Dedifferentiated amniotic fluid mesenchymal stem cell (primary cell): ENCODE results near the gene MORC1.
"Not testable (repeated sequence)": the region's sequence is repeated elsewhere in the genome, so short reads cannot be mapped to it uniquely, and the experiment has no call there.

Source experiments
- DNase-seq: peaks from one replicate; pipeline ENCODE4 v3.0.0-alpha.2; 2016; ENCODE audit errors: extremely low spot score

Gene MORC1

DNA sequence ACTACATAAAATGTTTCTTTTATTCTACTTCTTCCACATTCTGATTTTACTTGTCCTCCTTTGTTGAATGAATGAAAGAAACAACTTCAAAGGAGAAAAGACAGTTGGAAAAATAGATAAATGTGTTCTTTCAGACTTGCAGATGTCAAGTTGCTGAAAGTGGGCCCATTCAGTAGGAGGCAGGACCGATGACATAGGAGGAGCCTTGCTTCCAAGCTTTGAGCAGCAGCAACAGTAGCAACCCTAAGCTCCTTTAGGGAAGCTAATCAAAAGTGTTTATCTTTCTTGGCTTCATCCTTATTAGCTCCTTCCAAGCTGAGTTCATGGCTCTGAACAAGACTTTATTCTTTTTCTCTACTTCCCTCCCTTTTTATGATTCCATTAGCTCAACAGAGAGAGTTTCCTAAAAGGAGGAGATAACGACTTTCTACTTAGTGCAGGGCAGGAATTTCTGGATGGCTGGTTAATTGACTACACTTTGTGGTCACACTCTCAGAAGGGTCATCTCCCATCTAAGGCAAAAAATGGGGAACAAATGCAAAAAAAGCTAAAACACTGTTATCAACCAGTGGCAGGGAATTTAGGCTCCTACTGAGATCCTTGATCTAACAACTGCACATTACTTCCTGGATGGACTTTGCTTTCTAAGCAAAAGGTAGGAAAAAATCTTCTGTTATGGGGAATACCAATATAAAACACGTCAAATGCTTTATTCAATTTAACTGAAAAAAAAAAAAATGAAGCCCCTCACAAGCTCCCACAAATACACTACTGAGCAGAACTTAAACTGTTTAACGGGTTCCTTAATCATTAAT, 4.8 kb downstream of the MORC1 start:
- DNase-seq, result no peak

DNA sequence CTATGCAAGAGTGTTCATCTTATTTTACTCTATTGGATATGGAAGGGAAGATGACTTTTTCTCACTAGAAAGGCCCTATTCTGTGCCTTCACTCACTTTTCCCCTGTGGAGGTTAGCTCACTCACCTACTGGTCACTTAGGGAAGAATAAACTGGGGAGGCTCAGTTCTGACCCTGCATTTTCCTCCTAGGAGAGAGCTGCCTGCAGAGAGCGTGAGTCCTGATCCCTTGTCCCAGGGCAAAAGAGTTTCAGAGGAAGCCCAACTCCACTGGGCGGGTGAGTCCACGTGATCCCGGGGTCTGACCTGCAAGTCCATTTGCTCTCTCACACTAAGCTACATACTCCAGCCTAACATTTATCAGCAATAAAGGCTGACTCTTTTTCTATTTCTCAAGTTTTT, 8.4 kb downstream of the MORC1 start:
- DNase-seq, result no peak

DNA sequence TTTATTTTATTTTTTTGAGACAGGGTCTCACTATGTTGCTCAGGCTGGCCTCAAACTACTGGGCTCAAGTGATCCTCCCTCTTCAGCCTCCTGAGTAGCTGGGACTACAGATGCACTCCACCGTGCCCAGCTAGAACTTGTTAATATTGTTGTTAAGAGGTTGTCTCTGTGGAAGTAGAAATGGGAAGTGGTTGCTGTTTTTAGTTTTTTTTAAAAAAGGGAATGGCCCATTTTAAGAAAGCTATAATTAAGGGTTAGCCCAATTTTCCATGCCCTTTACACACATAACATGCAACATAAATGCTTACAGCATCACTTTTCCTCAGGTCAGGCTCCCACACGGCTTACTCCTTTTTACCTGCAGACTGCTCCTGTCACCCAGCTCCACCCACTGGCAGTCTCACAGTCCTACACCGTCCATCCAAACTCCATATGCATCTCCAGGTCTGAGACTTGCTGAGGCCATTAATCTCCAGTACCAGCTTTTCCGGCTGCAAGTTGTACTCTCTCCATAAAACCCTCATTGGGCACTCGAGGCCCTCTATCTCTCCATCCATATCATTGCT, 19.8 kb downstream of the MORC1 start:
- no peak for DNase-seq

DNA sequence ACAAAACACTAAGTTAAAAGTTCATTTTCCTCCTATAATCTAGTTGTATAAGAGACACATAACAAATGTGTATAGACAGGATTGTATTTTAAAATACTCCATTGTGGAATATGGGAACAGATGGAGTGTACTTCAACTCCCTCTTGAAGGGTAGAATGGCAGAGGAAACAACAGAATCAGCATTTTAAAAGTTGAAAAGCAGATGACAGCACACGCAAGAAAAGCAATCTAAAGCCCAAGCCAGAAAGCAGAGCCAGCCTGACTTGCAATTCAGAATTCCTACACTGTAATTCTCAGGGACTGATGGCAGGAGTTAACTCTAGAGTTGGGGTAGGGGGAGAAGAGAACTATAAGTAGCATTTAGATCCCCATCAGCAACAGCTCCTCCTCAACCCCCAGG, 22.8 kb downstream of the MORC1 start:
- no peak for DNase-seq

DNA sequence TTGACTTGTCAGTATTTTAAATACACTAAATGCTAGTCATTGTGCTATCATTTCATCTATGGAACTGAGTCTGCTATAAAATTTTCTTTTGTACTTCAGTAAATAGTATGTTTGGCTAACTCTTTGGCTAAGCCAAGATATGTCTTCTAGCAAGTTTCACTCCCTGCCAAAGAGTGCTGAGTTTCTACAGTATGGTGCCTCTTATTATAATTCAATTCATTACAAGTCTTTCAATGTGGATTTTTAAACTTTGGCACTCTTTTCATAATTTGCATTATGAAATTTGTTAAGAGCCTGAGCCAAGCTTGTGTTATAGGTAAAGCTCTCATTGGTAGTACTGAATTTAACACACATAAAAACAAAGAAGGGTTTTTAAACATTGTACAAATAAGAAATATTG, 24.4 kb downstream of the MORC1 start:
- no peak for DNase-seq

DNA sequence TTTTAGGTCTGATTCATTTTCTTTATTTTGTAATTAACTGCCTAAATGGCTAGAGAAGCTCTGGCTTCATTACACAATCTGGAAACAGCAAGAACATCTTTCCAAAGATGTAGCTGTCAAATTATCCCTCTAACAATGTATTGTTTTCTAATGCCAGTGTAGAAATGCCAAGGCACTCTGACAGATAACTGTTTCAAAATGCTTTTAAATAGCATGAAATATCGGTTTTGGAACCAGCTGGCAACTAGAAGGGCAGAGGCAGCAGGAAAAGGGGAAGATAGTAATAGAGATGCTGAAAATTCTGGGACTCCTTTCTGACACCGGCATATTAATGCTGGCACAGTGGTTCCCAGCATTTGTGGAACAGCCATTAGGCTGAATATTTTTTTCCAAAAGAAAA, 26.1 kb downstream of the MORC1 start:
- DNase-seq, result no peak

DNA sequence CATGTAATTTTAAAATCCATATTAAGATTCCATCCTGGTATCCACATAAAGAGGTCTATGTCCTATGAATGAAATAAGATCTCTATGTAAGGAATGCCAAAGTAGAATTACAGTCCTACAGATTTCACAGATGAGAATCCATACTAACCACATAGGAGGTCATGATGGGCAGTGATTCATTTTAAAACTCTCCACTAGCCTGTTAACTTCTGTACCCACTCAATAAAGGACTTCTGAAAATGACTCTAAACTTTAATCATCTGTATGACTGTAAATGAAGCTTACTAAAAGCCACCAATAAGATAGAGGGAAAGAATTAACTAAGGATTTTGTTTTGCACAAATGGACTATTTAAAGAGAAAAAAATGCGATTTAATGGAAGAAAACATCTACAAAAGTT, 28.7 kb downstream of the MORC1 start:
- no peak for DNase-seq

DNA sequence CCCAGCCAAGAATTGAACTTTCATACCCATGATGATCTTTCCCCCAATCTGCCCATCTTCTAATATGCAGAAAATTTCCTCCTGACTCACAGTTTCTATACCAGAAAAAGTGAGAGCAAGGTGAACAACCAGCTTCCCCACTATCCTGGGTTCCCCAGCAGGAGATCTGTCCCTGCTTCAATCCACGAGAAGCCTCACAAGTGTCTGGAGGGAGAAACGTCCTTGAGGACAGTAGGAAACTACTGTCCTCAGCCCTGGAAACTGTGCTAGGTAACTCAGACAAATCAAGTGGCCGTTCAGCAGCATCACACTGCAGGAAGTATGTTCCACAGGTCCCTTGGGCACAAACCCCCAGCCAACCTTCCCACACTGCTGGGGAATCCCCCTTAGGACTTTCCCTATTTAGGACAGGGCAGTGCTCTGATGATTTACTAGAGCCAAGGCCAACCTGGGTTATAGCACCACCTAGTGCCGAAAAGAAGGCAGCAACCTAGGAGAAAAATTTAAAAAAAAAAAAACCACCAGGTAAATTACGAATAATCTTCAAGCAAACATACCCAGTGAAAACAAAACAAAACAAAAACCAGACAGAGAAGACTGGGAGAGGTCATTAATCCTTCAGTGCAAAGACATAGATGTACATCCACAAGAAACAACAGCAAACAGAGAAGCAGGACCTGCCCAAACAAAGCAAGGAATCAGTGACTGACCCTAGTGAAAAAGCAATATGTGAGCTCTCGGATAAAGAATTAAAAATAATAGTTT, 36.0 kb downstream of the MORC1 start:
- DNase-seq, result no peak

DNA sequence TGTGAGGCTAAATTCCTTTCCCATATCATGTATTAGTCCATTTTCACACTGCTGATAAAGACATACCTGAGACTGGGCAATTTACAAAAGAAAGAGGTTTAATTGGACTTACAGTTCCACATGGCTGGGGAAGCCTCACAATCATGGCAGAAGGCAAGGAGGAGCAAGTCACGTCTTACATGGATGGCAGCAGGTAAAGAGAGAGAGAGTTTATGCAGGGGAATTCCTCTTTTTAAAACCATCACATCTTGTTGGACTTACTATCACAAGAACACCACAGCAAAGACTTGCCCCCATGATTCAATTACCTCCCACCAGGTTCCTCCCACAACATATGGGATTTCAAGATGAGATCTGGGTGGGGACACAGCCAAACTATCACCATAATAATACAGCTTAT, 37.8 kb downstream of the MORC1 start:
- not testable (repeated sequence) for DNase-seq

DNA sequence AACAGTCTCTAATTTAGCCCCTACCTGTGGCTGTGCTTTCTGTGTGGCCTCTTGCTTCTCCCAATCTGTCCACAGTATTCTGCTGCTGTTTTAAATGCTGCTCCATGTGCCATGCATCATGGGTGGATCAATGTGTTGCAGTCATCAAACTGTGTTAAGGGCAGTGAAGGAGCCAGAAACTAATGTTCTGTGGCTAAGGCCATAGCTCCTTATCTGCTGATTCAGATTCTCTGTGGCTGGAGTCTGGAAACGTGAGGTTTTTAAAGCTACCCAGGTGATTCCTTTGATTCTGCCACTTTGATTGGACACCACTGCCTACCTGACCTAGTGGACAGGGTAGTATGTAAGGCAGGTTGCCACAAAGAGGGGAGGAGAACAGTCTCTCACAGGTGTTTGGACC, 44.8 kb downstream of the MORC1 start:
- no peak for DNase-seq

DNA sequence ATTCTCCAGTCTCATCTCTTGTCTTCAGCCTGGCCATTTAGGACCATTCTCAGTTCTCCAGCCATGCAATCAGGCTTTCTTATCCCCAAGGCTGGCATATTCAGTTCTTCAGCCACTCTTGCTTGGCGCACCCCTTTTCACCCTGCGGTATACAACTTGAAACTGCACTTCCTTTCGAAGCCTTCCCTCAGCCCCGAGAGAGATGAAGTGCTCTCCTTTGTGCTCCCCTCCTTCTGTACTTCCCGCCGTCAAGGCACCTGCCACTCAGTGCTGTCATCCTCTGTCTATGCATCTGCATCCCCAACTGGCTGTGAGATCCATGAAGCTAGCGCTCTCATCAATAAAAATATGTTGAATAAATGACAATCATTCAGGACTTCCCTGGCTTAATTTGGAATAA, 45.7 kb downstream of the MORC1 start:
- no peak for DNase-seq

DNA sequence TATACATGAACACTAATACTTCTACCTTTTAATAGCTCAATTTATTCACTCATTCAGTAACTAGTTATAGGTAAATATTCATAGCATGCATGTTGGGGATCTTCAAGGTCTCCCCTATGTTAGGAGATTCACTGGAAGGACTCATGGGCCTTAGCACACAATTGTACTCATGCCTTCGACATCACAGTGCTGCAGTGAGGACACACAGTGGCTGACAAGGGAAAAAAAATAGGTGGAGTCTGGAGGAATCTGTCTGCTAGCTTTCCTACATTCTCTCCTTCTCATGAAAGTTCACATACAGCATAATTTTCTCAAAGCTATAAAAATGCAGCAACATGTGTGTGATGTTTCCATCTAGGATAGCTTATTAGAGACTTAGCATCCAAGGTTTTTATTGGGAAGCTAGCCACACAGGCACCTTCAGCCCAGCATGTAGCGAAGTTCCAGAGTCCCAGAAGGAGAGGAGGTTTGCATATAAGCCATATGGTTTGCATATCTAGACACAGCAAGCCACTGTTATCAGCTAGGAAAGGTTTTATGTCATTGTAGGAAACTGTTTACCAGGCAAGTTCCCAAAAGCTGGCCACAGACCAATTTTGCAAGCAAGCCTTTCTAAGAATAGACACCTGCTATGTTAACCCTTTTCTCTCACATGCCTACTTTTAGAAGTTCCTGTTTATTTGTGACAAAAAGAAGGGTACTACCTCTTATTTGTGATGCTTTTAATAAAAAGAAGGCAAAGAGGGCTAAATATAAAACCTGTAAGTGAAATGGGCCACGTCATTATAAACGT, 46.4 kb downstream of the MORC1 start:
- no peak for DNase-seq

DNA sequence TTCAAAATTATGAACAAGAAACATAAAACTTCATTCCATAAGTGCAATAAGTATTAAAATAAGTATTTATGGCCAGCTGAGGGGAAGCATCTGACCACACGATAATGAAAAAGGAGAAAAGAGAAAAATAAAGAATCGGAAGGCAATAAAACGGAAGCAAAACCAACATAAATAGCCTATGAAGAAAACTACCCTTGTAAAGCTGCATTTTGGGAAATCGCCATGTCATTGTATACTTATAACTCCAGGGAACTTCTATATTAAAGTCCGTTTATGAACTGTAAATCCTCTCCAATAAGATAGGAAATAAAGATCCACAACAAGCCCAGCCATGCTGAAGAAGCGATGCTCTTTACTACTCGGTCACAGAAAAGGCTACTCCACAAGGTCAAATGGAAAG, 47.7 kb downstream of the MORC1 start:
- DNase-seq, result no peak

DNA sequence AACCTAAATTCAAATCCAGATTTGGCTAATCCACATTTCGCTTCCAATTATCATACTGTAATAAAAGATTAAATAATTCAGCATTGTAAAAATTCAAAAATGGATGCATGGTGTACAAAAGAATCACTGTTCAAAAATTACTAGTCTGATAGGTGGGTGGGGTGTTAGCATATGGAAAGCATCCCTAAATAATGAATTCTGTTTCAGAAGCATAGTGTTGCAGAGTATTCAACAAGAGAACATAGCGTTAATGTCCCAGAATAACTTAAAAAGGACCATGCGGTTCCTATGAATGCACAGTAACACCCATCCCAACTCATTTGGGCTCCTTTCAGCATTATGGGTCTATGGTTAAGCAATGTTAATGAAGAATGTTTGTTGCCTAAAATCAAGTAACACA, 51.1 kb downstream of the MORC1 start:
- no peak for DNase-seq

DNA sequence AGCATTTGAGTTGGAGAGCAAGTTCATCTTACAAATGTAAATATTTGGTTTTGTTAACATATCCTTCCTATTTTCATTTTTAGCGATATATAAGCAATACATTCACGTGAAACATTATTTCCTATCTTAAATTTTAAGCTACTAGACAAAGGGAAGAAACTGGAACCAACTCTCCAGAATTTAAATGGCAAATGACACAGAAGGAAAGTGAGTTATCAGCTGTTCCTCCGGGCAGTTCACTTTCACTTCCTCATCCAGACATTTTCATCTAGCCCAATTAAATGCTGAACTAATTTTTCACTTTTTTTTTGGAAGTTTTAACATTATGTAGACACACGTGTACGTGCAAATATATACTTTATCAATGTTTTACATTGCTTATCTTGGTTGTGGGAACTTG, 58.7 kb downstream of the MORC1 start:
- no peak for DNase-seq

DNA sequence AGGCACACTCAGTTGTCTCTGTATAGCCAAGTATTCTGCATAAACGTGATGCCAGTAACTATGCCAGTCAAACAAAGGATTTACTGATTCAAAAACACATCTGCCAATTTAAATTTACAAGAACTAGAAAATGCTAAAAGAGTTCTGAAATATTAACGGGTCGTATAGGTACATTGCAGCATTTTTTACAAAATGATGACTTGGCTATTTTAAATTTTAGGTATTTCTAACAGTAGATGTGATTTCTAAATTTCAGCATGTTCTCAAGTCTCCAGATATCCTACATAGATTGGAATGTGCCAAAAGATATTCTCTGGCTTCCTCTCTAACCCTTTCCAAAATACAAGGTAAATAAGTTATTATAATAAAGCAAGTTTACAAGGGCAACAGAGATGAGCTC, 60.3 kb downstream of the MORC1 start:
- no peak for DNase-seq

DNA sequence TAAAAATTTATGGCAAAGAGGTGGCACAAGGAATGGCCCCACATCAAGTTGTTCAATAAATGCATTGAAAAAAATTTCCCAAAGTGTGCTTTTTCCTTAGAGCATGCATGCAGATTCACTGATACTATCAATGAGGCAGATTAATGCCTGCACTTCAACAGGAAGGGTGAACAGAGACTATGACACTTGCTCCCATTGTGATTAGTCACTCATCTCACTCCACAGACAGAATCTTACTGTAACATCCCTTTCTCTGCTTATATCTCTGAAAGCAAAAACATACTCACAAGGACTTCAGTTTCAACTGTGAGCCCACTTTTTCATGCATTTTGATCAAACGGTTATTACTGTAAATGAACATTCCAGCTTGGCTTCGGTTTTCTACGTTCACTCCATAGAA, 60.9 kb downstream of the MORC1 start:
- no peak for DNase-seq

DNA sequence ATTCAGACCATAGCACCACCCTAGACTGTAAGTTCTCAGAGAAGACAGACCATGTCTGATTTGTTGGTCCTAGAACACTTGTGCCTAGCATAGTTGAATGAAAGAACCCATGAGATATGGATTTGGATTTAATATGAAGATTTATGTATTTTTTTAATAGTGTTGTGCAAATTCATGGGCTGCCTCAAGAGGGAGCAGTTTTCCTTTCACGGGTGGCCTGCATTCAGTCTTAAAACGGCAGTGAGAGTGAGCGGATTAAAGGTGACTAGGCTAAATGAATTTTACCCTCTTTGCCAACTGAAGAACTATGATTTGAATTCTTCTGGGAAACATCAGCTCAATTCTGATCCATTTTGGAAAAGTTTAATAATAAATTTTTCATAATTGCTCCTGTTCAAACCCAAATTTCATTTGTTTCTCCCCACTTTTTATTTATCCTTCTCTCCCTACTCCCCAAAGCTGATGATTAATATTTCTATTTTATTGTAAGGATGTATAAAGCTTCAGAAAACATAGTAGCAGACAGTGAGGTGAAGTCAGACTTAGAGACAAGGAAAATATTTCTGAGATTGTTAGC, 67.3 kb downstream of the MORC1 start:
- DNase-seq, result no peak

DNA sequence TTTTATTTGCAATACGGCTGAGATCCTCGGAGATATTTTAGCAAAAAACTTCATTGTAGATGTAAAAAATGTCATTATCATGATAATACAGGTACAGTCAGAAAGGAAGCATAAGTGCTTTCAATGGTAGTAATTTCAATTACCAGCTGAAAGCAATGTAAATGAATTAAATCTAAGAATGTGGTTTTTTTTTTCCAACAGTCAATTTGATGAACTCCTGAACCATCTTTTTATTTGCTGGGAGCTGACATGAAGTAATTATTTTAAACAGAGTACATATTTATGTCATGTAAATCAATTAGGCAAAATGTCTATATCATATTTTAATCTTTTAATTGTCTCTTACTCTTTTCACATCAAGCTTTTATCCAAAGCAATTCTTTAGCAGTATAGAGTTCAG, 70.6 kb downstream of the MORC1 start:
- no peak for DNase-seq

DNA sequence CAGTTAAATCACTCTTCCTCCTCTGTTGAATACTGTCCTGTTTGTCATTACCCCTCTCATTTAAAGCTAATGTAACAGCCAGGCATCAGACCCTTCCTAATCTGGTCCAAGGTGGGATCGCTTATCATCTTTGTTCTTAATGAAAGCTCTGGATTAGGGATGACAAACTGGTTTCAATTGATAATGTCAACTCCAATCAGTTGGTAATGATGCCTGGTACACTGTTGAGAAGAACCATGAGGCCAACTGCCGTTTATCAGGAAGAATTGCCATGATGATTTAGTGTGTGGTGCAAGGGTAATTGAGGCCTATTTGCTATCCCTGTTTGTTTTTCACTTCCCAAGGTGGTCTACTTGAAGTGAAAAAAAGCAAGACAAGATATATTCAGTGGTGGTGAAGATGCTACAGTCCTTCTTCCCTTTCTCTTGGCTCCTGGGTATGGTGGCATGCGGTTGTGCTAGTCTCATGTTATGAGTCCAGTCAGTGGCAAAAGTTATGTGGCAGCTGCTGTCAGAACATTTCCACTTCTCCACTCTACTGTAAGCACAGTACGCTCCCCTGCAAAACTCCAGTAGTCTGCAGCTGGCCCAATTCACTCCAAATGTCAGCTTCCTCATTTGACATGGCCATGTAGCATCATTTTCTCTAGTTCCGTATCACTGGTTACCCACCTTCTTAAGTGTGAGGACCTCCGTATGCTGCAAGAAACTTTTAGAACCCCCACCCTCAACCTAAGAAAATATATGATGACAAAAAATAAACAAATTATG, 72.5 kb downstream of the MORC1 start:
- no peak for DNase-seq

DNA sequence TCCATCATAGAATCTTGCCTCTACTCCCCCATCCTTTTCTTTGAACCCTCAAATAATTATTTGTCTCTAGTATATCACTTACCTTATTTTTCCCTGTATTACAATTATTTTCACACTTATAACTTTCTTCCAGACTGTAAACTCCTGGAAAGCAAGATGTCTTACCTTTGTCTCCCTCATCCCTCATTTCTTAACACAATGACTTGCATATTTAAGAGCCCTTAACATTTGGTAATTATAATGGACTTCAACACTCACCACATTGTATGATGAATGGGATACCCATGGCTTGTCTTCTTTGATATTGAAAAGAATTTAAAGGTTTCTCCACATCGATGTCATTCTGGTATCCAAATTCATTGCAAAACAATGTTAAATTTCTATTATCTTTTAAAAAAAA, 82.9 kb downstream of the MORC1 start:
- DNase-seq, result no peak
